Measurements from ENCODE around the gene REPIN1.

The REPIN1 gene

DNA sequence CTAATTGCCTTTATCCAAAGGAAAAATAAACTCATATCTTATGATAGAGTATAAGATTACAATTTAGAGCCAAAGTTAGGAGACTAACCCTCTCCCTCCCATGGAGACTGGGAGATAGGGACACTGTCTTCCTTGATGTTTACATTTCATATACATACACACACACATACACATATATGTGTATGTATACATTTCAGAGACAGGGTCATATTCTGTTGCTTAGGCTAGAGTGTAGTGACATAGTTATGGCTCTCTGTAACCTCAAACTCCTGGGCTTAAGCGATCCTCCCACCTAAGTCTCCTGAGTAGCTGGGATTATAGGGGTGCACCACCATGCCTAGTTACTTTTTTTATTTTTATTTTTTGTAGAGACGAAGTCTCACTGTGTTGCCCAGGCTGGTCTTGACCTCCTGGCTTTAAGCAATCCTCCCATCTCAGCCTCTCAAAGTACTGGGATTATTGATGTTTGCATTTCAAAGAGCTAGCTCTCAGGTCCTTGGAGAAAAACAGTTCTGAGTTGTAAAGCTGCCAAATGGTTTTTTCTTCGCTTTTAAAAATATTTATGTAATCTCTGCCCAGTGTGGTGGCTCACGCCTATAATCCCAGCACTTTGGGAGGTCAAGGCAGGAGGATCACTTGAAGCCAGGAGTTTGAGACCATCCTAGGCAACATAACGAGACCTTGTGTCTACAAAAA, 8.1 kb upstream of the REPIN1 start:
- no peak for DNase-seq (ENCODE audit: low spot score)

DNA sequence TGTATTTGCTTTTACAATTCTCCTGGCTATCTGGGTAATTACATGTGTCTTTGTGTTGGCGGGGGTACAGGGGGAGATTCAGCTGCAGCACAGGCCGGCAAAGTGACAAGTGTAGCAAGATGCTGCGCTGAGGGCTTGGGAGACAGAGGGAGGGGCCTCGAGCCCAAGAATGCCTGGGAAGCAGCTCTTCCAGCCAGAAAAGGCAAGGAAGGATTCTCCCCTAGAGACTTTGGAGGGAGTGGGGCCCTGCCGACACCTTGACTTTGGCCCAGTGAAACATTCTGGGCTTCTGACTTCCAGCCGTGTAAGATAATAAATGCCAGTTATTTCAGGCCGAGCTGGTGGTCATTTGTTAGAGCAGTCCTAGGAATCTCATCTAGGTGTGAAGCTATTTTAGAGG, 7.2 kb upstream of the REPIN1 start:
- no peak for DNase-seq (ENCODE audit: low spot score)

DNA sequence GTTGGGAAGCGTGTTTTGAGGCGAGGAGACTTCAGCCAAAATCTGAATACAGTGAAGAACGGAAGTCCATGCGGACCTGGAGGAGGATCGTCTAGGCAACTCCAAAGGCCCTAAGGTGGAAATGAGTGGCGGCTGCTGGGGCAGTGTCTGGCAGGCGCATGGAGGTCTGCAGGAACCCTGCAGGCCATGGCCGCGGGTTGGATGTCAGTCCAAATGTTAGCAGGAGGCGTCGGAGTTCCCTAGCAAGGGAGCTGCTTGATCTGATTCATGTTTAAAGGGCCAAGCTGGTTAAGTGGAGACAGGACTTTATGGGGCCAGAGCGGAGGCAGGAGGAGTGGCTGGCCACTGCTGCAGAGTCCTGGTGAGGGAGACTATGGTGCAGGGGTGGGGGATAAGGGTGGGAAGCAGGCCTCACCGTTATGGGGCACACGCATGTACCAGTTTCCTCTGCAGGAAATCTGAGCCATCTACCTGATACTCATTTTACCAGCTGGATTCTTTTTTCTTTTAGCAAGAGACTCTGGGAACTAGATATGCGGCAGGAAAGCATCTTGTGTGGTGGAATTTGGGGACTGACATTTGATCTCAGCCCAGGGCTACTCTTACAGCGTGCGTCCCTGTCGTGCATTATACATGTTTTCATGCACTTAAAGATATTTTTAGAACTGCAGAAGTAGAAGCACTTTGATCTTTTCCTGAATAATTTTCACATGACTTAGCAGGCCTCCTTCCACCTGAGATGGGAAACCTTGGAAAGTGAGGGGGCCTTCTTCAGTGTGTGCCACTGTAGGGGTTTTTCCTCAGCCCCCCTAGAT, 6.6 kb upstream of the REPIN1 start:
- no peak for DNase-seq (ENCODE audit: low spot score)

DNA sequence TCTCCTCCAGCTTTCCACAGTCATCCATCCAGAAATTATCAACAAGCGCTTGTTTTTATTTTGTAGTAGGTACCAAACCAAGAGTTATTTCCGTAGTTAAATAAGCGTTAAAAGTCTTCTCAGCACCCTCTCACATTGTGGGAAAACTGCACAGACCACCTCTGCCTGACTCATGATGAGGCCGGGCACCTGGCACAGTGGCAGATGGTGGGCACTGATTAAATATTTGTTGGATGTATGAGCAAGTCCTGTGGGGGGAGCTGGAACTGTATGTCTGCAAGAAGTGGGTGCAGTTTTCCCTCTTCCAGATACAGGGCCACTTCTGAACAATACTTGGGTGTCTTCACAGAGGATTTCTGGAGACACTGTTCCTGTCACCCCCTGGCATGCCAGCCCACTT, 5.3 kb upstream of the REPIN1 start:
- DNase-seq (ENCODE audit: low spot score): no peak

DNA sequence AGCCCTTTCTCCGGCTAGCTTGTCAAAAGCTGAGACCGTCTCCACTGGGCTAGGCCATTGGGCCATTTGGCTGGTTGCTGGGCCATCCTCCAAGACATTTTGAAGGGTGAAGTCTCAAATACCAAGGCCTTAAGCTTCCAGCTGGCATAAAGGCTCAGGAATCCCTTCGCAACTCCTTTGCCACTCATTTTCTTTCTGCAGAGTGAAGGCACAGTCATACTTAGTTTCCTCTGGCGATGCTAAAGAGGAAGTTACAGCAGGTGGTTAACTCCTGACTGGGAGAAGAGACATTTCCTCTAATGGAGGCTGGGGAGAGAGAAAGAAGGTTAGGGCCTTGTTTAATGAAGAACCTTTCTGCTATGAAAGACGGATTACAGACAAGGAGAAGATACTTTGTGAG, 4.8 kb upstream of the REPIN1 start:
- DNase-seq (ENCODE audit: low spot score): no peak

DNA sequence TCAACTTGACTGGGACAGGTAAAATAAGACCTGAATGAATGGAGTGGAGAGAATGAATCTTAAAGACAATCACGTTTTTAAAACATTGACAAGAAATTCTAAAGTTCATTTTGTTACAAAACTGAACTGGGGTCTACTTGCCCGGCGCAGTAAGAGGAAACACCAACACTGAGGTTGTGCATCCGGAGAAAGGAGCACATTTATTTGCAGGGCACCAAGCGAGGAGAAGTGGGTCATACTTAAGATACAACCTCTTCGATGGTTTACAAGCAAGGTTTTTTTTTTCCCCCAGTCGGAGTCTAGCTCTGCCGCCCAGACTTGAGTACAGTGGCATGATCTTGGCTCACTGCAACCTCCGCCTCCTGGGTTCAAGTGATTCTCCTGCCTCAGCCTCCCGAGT, 3.4 kb upstream of the REPIN1 start:
- DNase-seq (ENCODE audit: low spot score): no peak

DNA sequence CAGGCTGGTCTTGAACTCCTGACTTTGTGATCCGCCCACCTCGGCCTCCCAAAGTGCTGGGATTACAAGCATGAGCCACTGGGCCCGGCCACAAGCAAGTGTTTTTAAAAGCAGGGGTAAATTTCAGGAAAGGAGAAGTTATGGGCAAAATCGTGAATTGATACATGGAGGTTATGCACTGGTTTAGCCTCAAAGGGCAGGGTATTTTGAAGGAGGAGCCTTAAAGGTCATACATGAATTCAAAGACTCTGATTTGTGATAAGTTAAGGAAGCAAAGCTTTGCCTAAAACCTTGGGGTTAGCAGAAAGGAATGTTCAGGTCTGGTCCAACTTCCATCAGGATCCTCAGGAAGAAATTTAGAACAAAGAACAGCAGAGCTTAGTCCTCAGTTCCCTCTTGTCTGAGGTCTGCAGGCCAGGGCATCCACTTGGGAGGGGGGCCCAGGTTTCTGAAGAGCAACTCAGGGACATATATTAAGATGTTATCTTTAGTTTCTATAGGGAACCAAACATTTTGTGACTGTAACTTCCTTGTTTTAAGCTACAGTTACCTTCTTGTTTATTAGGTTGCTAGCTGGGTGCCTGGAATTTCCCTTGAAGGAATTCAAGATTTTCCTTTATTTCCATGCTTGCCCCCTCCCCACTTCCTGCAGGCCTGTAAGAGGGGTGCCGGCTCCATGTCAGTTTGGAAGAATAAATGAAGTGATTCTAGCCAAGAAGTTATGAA, 2.8 kb upstream of the REPIN1 start:
- DNase-seq (ENCODE audit: low spot score): no peak

DNA sequence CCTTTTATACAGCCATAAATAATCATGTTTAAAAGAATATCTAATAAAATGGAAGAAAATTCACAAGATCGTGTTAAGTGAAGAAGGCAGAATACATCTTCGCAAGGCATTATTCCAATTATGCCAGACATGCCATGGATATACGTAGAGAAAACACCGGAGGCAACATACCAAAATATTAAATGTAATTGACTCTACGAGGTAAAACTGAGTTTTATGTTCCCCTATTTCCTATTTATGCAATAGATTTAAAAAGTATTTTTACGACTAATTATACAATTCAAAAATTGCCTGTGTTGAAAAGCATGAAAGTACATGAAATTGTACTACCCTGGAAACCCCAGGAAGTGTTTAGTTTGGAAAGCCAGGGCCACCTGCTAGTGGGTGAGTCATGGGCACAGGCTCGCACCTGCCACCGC, 936 bp upstream of the REPIN1 start:
- DNase-seq (ENCODE audit: low spot score): peak; percentile 95

DNA sequence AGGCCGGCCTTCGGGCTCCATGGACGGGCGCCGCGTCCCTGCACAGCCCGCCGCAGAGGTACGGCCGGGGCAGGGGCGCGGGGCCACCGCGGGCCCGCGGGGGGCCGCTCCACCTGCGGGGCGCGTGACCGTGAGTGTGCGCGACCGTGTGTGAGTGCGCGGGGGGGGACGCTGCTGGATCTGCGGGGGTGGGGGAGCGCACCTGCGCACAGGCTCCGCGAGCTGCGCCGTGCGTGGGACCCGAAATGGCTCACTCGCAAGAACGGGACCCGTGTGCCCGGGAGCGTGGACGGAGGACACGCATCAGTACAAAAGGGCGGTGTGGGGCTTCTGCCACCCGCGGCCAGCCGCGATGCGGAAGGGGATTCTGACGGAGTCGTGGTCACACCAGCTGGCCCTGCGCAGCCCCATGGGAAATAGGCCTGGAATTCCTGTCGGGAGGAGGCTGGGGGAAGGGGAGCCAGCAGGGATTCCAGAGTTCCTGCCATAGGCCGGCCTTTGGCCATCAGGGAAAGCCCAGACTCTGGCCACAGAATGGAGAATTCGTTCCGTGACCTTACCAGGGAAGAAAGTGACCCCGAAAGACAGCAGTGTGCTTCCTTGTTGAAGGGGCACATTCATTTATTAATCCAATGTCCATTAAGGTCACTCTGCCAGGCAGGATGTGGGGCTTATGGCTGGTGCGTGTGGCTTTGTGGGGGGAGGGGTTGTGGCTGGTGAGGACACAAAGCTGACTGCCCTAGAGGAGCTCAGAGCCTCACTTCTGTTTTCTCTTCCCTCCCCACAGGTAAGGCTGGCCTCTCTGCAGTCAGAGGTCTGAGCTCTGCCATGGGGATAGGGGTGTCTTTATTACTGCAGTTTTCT, 494 bp downstream of the REPIN1 start:
- DNase-seq (ENCODE audit: low spot score): peak; percentile 76

DNA sequence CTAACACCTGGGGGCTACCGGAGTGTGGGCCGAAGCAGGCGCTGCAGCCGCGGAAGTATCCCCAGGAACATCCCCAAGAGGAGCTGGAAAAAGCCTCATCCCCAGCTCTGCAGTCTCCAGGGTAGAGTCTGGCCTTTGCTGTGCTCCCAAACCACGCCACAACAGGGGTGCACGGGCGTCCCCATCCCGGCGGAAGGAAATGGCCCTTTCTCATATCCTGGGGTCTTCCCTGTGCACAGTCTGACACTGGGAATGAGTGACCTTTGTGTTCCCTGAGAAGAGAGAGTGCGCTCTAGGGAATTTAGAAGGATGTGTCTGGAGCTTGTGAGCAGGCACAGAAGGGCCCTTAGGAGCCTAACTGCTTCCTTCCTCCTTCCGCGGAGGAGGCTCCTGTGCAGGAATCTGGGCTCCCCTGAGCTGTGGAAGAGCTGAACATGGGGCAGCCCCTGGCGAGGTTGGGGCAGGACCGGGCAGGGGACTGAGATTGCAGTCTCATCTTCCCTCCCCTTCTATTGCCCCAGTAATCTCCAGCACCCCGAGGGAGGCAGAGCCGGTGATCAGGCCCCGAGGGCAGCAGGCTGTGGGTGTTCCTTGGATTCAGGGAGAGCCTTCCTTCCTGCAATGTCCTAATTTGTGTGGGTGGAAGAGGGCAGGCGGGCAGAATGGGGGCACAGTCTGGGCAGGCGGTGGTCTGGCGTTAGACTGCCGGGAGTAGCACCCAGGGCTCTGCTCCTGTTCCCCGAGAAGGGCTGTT, 1.3 kb downstream of the REPIN1 start:
- DNase-seq (ENCODE audit: low spot score): no peak

DNA sequence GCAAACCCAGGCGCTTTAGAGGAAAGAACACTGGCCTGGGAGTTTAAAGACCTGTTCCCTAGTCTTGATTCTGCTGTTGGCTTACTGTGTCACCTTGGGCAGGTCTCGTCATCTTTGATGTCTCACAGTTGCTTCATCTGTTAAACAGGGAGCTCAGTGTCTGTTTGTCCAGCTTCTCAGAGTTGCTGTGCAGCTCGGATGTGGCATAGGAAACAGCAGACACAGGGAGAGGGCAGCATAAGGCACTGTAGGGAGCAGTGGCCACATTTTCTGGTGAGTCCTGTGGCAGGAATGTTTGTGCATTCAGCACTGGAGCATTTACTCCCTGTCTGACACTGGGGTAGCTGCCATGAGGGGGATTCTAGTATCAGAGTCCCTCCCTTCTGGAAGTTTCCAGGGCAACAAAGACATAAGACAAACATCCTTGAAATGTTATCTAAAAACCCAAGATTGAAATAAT, 2.0 kb downstream of the REPIN1 start:
- no peak for DNase-seq (ENCODE audit: low spot score)

DNA sequence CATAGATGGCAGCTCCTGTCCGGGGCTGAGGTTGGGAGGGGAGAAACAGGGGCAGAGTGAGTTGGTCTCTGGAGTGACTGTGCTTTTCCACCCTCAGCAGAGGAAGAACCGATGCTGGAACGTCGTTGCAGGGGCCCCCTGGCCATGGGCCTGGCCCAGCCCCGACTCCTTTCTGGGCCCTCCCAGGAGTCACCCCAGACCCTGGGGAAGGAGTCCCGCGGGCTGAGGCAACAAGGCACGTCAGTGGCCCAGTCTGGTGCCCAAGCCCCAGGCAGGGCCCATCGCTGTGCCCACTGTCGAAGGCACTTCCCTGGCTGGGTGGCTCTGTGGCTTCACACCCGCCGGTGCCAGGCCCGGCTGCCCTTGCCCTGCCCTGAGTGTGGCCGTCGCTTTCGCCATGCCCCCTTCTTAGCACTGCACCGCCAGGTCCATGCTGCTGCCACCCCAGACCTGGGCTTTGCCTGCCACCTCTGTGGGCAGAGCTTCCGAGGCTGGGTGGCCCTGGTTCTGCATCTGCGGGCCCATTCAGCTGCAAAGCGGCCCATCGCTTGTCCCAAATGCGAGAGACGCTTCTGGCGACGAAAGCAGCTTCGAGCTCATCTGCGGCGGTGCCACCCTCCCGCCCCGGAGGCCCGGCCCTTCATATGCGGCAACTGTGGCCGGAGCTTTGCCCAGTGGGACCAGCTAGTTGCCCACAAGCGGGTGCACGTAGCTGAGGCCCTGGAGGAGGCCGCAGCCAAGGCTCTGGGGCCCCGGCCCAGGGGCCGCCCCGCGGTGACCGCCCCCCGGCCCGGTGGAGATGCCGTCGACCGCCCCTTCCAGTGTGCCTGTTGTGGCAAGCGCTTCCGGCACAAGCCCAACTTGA, 2.7 kb downstream of the REPIN1 start:
- DNase-seq (ENCODE audit: low spot score): no peak

DNA sequence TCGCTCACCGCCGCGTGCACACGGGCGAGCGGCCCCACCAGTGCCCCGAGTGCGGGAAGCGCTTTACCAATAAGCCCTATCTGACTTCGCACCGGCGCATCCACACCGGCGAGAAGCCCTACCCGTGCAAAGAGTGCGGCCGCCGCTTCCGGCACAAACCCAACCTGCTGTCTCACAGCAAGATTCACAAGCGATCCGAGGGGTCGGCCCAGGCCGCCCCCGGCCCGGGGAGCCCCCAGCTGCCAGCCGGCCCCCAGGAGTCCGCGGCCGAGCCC, 3.3 kb downstream of the REPIN1 start:
- no peak for DNase-seq (ENCODE audit: low spot score)

DNA sequence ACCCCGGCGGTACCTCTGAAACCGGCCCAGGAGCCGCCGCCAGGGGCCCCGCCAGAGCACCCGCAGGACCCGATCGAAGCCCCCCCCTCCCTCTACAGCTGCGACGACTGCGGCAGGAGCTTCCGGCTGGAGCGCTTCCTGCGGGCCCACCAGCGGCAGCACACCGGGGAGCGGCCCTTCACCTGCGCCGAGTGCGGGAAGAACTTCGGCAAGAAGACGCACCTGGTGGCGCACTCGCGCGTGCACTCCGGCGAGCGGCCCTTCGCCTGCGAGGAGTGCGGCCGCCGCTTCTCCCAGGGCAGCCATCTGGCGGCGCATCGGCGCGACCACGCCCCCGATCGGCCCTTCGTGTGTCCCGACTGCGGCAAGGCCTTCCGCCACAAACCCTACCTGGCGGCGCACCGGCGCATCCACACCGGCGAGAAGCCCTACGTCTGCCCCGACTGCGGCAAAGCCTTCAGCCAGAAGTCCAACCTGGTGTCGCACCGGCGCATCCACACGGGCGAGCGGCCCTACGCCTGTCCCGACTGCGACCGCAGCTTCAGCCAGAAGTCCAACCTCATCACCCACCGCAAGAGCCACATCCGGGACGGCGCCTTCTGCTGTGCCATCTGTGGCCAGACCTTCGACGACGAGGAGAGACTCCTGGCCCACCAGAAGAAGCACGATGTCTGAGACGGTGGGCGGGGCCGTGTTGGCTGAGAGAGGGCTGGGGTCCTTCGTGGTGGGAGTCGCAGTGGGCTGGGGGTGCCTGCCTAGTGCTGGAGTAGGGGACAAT, 3.8 kb downstream of the REPIN1 start:
- no peak for DNase-seq (ENCODE audit: low spot score)

DNA sequence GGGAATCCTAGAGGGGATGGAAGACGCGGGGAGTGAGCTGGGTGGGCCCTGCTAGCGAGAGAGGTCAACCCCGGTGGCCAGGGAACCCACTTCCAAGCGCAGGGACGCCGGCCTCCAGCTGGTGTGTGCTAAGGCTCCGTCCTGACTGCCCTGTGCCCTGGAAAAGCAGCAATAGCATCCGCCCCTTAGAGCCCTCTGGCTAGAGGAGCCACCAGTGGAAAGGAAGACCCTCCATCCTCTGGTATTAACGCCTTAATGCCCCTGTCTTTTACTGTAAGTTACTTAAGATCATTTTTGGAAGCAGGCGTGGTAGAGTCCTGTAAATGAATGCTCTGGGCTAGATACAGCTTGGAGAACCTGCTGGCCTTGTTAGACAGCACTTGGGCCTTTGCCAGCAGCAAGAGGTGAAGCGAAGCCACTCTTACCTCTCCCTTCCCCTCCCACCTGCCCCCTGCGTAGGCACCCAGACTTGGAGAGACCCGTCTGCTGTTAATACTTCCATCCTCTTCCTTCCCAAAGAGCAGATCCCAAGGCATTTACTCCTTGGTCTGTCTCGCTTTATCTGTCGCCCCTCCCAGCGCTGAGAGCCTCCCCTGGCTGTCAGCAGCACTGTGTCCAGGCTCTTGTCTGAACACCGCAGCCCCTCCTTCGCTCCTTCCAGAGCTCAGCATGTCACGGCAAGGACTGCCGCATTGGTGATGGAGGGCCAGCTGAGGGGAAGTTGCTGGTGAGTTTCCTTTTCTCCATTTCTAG, 4.6 kb downstream of the REPIN1 start:
- no peak for DNase-seq (ENCODE audit: low spot score)

DNA sequence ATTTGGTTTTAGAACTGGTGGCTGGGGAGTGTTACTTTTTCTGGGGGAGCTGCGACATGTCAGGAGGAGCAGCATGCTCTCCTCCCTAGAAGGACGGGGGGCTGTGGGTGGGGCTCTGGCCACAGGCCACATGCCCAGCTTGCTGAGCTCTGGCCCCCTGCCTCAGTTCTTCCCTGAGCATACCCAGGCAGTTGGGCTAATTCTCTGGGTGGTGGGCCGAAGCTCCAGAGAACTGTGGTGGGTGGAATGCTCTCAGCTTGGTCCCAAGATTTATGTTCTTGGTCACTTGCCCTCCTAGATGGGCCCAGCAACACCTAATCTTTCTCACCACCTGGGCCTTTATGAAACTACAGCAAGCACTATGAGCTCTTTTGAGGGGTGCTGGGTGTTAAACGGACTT, 5.4 kb downstream of the REPIN1 start:
- DNase-seq (ENCODE audit: low spot score): no peak

DNA sequence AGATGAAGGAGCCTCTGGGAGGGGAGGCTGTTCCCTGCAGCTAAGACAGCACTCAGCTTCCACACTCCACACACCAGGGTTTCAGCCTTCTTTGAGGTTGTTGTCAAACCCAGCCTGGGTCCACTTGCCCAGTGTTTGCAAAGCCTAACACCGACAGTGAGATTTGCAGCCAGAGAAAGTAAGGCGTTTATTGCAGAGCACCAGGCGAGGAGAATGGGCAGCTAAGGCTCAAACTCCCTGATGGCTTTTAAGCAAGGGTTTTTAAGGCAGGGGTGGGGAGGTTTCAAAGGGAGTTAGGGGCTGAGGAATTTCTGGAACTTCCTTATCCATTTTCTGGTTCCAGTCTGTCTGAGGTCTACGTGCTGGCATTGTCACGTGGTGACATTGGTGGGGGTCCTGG, 5.8 kb downstream of the REPIN1 start:
- no peak for DNase-seq (ENCODE audit: low spot score)

DNA sequence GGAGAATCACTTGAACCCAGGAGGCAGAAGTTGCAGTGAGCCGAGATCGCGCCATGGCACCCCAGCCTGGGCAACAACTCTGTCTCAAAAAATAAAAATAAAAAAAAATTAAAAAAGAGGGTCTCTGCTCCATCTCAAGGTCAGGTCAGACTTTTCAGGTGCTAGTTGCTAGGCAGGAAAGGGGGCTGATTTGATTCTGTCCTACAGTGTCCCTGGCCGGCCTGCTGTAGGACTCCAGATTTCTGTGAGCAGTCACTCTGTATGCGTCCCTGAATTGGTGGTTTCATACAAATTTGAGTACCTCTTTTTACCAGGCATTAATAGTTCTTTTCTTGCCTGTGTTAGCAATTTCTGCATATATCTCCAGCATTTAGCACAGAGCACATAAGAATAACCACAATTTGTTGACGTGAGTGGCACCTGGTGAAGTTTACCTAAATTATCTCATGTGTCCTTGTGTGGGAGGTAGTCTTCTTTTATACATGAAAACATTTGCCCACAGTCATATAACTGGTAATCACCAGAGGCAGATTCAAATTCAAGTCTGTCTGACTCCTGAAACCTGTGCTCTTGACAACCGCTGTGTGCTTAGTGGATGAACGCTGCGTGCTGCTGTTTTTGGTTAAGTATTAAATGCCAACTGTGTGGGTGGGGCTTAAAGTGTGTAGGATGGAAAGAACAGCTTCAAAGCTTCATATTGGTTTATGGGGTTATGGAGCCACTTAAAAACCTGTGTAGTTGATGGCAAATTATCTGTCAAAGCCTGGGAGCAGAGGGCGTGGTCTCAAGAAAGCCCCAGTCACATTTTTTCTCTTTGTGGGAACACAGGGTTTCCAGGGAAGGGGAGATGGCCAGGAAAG, 7.3 kb downstream of the REPIN1 start:
- DNase-seq (ENCODE audit: low spot score): peak; percentile 90
